HG02852 (cell line): ENCODE results near the gene SIGLEC11.
"Not testable (repeated sequence)": the region's sequence is repeated elsewhere in the genome, so short reads cannot be mapped to it uniquely, and the experiment has no call there.

Experiments used
- ATAC-seq: cut with Tn5 transposase; IDR thresholded peaks from one replicate; pipeline ENCODE4 v1.9.1; 2021; ENCODE audit warnings: mild to moderate bottlenecking, moderate library complexity; ENCODE audit not compliant: unreplicated experiment

Gene SIGLEC11

GRCh38 chr19:49983645-49984229 is 22.8 kb upstream of the SIGLEC11 start:
- ATAC-seq = no peak

DNA sequence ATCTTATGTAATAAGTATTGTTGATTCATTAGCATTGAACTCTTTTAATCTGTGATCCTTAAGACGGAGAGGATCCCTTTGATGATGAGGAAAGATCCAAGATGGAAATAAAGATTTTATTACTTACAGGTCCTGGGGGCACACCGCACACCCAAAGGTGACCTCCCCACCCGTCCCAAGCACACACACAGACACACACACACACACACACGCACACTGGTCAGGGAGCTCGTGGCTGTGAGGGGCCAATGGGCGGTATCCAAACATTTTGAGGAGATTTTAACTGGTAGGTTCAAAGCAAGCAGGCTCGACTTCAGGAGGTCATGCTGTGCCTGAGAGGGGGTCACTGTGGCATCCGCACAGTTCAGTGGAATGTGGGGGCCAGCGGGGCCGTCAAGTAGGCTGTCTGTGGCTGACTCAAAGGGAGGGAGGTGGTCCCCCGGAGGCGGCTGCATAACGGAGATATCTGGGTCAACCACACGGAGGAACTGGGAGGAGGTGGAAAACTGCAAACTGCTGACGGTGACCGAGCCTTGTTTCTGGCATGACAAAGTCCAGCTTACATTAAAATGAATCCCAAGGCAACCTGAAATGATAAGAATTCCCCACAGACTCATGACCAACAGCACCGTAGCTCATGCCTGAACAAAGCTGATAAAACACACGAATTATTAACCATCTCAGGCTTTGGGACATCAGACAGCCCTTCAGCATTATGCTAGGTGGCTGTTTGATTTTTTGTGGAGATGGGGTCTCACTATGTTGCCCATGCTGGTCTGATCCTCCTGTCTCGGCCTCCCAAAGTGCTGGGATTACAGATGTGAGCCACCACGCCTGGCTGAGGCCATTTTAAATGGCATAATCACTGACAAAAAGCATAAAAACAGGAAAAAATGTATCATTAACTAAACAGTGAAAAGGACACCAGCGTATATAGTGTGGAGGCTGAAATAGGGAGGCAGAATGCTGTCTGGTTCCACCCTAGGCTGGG is 20.9 kb upstream of the SIGLEC11 start:
- ATAC-seq = no peak

GRCh38 chr19:49978324-49978723 is 17.4 kb upstream of the SIGLEC11 start:
- no peak for ATAC-seq

GRCh38 chr19:49977881-49978280 is 16.9 kb upstream of the SIGLEC11 start:
- no peak for ATAC-seq

GRCh38 chr19:49977076-49977475 is 16.1 kb upstream of the SIGLEC11 start:
- ATAC-seq = no peak

- no peak for ATAC-seq
These were observed 15.5 kb upstream of the SIGLEC11 start for GRCh38 chr19:49976496-49976895.

- ATAC-seq = no peak
These were observed 14.1 kb upstream of the SIGLEC11 start for GRCh38 chr19:49975051-49975450.

DNA sequence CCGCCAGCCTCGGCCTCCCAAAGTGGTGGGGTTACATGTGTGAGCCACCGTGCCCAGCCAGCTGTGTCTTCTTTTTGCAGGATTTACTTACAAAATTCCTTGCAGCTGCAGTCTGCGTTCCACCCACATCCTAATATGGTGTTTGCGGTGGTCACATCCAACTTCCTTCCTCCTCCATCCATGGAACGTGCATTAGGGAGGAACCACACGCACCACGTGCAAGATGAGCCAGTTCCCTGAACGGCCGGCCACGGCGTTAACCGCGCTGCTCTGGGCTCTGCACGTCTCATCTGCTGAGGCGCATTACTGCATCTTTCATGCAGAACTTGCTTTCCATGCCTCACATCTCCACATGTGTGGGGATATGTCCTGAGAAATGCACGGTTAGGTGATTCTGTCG is 13.0 kb upstream of the SIGLEC11 start:
- ATAC-seq = no peak

- ATAC-seq = no peak
These were observed 11.9 kb upstream of the SIGLEC11 start for GRCh38 chr19:49972841-49973240.

DNA sequence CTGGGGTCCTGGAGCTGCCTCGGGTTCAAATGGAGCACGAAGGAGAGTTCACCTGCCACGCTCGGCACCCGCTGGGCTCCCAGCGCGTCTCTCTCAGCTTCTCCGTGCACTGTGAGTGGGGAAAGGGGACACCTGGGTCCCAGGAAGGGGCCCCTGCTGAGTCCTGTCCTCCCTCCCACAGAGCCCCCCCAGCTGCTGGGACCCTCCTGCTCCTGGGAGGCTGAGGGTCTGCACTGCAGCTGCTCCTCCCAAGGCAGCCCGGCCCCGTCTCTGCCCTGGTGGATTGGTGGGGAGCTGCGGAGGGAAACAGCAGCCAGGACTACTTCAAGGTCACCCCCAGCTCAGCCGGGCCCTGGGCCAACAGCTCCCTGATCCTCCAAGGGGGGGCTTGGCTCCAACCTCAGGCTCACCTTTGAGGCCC is 11.0 kb upstream of the SIGLEC11 start:
- no peak for ATAC-seq

GRCh38 chr19:49969355-49969754 is 8.4 kb upstream of the SIGLEC11 start:
- not testable (repeated sequence) for ATAC-seq

DNA sequence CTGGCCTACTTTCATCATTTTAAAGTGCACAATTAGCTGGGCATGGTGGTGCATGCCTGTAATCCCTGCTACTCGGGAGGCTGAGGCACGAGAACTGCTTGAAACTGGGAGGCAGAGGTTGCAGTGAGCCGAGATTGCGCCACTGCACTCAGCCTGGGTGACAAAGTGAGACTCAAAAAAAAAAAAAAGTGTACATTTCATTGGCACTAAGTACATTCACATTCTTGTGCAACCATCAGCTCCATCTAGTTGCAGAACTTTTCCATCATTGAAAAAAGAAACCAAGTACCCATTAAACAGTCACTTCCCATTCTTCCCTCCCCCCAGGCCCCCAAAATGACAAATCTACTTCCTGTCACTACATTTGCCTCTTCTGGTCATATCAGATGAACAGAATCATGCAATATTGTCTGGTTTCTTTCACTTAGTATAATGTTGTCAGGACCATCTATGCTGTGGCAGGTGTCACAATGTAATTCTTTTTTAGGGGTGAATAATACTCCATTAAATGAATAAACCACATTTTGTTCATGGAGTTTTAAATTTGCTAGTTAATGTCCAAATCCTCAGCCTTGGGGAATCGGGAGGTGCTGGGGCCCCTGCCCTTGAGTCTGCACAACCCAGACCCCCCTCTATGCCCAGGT is 7.4 kb upstream of the SIGLEC11 start:
- no peak for ATAC-seq

DNA sequence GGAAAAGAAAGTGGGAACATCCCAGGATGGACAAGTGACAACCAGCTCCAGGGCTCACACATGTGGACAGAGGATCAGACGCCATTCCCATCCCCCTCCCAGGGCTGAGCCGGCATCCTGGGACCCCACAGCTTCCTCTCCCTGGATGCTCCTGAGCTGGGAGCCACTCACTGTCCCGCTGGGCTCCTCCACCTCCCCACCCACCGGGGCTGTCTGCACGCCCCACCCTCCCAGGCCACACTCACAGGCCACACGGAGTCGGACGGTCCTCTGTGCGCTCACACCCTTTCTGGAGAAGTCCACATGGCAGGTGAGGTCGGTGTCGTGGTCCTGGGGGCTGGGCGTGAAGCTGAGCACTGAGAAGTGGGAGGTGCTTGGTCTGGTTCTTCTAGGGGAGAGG is 1.1 kb downstream of the SIGLEC11 start:
- not testable (repeated sequence) for ATAC-seq

DNA sequence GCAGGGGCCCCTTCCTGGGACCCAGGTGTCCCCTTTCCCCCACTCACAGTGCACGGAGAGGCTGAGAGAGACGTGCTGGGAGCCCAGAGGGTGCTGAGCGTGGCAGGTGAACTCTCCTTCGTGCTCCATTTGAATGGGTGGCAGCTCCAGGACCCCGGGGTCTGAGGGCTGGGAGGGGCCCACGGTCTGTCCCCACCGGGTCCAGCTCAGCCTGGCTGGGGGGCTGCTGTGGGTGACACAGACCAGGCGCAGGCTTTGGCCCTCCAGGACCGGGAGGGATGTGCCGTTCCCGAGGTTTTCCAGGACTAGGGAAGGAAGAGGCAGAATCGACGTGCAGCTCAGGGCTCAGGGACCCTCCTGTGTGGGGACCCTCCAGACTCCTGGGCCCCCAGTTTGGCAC is 2.4 kb downstream of the SIGLEC11 start:
- not testable (repeated sequence) for ATAC-seq

DNA sequence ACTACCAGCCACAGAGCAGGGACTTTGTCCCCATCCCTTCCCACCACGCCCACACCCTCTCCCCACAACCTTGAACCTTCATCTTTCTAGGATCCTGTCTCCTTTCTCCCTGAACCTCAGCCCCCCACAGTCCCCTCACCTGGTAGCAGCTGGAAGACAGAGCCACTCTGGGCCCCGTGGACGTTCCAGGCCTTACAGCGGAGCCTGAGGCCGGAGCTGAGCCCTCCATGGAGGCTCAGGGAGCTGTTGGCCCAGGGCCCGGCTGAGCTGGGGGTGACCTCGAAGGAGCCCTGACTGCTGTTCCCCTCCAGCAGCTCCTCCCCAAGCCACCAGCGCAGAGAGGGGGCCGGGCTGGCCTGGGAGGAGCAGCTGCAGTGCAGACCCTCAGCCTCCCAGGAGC is 2.8 kb downstream of the SIGLEC11 start:
- not testable (repeated sequence) for ATAC-seq

DNA sequence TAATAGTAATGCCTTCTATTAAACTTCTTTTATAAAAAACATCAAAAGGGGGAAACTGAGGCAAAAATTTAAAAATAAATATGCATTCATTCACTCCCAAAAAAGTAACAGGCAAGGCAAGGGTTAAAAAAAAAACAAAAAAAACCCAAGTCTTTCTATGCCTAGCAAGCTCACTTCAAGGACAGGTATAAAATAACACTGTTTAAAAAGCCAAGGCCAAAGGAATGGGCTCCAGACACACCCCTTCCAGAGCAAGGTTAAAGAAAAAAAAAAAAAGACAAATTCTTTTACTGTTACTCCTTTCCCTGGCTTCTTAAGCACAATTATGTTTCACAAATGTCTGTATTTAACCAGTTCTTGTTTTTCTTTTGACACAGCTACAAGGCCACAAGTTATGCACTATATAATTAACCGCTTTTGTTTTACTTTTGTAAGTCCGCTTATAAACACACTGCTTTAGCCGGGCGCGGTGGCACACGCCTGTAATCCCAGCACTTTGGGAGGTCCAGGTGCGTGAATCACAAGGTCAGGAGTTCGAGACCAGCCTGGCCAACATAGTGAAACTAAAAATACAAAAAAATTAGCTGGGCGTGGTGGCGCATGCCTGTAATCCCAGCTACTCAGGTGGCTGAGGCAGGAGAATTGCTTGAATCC is 3.6 kb downstream of the SIGLEC11 start:
- no peak for ATAC-seq

GRCh38 chr19:49956115-49956495 is 4.9 kb downstream of the SIGLEC11 start:
- no peak for ATAC-seq

DNA sequence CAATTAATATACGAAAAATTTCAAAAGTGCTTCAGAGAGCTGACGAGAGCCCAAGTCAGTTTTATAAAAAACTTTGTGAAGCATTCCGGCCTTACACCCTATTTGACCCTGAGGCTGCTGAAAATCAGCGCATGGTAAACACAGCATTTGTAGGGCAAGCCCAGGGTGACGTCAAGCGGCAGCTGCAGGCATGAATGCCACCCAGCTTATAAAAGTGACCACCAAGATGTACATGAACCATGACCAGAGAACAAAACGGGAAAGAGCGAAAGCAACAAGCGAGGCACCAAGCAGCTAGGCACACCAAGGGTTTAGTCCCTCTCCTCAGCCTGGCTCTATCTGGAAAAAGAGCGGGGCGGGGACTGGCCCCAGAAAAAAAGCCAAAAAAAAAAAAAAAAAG is 6.0 kb downstream of the SIGLEC11 start:
- no peak for ATAC-seq

DNA sequence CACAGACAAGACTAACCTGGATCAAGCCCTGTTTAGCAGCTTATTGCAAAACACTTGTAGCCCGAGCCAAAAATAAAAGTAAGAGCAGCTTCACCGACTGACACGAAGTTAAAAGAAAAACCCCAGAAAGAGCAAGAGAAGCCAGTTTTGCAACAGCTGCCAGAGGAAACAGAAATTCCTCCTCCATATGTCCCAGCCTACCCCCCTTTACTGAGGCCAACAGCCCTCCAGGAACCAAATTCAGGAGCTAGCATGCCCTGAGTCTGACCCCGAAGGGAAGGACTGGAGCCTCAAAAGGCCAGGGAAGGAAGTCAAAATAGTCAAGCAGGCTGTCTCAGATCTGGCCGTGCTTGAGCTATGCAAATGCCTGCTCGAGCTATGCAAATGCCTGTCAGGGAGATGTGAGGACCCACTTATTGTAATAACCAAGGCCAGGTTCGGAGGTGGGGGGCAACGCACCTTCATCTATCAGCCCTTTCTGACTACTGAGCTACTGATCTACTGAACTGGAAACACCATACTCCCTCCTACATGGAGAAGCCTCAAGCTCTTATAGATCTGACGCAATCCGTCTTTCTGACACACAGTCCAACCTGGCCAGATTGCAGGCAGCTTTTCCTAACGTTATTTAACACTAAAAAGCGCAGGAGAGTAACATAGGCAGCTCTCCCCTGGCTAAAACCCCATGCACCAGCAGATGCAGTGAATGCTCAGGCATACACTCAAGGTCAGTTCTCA is 6.7 kb downstream of the SIGLEC11 start:
- ATAC-seq = no peak

DNA sequence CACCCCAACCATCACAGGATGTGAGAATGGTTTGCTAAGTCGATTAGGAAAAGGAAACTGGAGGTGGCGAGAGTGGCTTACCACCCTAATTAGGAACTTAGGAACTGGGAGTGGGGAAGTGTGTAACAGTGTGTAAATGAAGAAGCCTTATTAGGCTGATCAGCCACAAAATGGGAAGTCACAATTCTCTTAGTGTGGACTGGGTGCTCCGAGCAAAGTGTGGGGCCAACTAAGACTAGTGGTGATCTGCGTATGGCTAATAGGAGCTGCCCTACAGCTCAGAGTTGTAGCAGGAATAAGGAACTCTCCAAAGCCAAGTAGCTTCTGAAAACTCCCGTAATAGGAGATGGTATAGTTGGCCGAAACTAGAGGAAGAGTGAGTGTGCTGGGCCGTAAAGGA is 7.6 kb downstream of the SIGLEC11 start:
- no peak for ATAC-seq

- ATAC-seq = no peak
These were observed 8.1 kb downstream of the SIGLEC11 start for GRCh38 chr19:49952906-49953305.
